C4-2B (cell line): ENCODE measurements around the gene IFITM1.

Experiments
- CTCF ChIP-seq: fragments of 450-650 bp; conservative IDR thresholded peaks from 2 replicates; pipeline ENCODE4 v1.5.1; 2017; ENCODE audit warnings: mild to moderate bottlenecking
- ZFX ChIP-seq: fragments of 450-650 bp; IDR thresholded peaks from 2 replicates; pipeline ENCODE4 v1.6.1; 2017

- no peak for TF ChIP-seq CTCF
- no peak for TF ChIP-seq ZFX
Measured at GRCh38 chr11:290621-291231, 23.1 kb upstream of the IFITM1 start.
